NCI-H2107 treated with DMSO at 0.1 percent for 48 hours (cell line): ENCODE results near the gene UBXN1.

Source experiments
- DNase-seq: peaks from one replicate; lab custom pipeline; 2025; ENCODE audit not compliant: unreplicated experiment; lab: John Stamatoyannopoulos, UW

Gene UBXN1, protein sequence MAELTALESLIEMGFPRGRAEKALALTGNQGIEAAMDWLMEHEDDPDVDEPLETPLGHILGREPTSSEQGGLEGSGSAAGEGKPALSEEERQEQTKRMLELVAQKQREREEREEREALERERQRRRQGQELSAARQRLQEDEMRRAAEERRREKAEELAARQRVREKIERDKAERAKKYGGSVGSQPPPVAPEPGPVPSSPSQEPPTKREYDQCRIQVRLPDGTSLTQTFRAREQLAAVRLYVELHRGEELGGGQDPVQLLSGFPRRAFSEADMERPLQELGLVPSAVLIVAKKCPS

DNA sequence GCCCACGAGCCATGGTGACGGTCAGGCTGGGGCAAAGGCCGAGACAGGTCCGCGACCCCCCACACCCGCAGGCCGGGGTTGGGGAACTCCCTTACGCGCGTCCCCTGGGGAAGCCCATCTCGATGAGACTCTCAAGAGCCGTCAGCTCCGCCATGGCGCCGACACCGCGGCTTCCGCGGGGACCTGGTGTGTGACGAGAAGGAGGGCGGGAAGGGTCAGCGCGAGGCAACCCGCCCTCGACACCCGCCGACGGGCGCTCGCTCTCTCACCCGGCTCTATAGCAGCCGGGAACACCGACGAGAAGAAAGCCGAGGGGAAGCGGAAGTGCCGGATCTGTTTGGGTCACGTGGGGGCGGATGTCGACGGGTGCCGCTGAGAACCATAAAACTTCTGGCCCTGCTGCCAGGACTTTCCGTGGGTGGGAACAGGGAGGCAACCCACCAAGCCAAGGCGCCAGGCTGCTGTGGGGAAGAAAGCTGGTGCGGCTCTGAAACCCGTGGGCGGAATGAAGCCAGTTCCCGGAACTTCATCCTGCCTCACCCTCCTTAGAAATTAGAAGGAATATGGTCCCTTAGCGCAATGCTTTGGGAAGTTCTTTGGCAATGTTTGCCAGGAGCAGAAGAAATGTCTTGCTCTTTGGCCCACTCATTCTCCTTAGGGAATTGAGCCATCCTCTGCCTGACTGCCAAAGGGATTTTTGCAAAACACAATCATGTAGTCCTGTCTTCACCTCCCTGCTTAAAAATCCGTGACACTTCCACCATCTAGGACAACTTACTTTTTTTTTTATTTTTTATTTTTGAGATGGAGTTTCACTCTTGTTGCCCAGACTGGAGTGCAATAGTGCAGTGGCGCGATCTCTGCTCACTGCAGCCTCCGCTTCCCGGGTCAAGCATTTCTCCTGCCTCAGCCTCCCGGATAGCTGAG, at the start of gene UBXN1:
Gene UBXN1 (minus strand): TSS at position 304 of the 927 bp plus-strand sequence. CDS start 150 bp downstream, at position 154.
- peak; percentile 76 for DNase-seq

DNA sequence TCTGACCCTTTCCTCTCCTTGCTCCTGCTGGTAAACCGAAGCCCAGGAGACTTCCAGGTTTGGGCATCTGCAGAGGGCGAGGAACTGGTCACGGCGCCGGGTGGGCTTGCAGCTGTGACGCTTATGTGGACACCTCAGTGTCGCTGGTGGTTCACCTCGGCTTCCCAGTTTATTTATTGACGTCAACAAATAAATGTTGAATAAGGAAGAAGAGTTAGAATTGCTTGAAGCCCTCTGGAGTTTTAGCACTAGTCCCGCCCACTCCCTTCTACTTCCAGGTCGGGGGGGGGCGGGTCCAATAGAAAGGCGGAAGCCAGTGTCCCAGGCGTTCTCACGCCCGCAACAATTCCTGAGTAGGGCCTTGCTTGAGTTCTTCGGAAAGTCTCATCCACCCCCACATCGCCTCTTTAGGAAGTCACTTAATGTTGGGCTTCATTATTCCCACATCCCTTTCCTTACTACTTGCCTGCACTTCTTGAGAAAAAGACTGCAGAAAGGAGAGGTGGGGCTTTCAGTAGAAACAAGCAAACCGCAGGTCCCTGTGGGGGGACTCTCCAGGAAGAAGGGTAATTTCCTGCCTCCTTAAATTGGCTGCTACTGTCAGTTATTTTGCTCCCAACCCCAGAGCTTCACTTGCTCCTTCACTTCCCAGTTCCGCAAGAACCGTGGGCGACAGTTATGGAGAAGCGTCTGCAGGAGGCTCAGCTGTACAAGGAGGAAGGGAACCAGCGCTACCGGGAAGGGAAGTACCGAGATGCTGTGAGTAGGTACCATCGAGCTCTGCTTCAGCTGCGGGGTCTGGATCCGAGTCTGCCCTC, 49.5 kb upstream of the UBXN1 start, which contains the start of gene TTC9C:
Gene TTC9C (plus strand): TSS at position 316 of the 818 bp plus-strand sequence. CDS start 363 bp downstream, at position 679.
- DNase-seq = peak; percentile 75

DNA sequence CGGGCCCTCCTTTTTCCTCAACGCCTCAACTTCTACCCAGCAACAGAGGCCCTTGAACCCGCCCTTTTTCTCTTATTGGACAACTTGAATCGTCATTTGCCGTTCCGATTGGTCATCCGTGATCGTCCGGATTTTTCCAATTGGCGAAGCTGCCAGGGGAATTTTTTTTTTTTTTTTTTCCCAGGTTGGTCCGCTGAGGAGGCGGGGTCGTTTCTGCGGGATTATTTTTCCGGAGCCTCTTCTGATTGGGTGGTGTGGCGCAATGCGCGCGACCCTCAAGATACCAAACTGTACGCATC, 48.9 kb upstream of the UBXN1 start:
- DNase-seq = peak; percentile 96

DNA sequence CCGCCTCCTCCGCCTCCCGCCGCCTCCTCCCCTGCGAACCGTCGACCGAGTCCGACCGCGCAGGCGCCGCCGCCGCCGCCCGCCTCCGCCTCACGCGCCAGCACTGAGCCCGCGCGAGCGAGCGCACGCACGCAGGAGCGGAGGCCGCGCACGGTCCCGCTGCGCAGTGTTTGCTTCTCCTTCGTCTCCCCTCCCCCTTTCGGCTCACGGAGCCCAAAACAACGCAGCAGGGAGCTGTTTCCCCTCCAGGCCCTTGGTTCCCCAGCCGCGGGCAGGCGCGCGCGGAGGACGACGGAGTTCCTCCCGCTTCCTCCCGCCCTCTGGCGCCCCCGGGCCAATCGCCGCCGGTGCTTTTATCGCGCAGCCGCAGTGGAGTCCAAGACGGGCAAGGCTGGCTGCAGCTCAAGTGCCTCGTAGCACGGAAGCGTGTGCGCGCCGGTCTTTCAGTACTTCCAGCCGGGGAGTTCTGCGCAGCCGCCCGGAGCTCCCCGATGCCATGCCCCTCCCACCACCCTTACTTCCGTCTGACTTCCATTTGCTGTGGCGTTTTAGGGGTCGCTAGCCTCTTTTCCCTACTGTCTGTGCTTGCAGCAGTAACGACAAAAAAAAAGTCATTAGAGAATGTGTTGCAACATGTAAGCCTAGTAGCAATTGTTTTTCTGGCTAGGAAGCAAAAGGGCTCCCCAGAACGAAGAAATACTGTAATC, 48.4 kb upstream of the UBXN1 start, which contains the start of gene HNRNPUL2:
Gene HNRNPUL2 (minus strand): TSS at position 293 of the 707 bp plus-strand sequence. CDS start 301 bp downstream, outside the sequence.
- DNase-seq = peak; percentile 96

DNA sequence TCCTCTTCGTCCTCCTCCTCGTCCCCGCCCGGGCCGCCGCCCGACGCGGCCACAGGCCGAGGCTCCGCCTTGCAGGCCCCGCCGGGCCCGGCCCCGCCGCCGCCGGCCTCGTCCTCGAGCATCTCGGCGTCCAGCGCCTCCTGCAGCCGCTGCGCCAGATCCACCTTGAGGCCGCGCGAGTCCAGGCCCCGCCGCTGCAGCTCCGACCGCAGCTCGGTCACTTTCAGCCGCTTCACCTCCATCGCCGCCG, 48.0 kb upstream of the UBXN1 start:
- no peak for DNase-seq

DNA sequence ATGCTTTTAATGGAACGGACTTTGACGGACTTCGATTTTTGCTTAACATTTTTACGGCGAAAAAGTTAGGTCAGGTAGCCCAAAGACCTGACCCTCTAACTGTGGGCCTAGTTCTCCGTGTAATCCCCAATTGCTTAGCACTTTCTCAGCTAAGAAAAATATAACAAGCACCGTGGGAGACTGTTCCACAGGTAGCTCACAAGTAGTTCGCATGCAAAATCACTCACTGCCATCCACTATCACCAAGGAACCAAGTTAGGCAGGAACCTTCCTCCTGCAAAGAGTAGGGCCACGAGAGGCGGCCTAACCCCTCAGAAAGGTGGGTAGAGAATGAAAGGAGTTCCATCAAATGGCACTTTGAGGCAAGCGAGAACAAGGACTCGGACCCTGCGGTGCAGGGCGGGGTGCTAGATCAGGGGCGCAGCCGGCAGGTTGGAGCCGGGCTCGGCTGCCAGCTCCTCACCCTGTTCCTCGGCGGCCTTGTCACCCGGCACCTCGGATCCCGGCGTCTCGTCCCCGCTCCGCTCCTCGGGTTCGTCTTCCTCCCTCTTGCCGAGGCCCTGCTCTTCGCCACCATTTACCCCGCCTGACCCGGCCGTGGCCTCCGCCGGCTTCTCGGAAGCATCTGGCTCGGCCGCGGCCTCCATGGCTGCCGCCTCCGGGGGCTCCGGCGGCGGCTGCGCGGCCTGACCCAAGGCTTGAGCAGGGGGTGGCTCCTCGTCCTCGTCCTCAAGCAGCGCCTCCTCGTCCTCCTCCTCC, 47.5 kb upstream of the UBXN1 start:
- no peak for DNase-seq

DNA sequence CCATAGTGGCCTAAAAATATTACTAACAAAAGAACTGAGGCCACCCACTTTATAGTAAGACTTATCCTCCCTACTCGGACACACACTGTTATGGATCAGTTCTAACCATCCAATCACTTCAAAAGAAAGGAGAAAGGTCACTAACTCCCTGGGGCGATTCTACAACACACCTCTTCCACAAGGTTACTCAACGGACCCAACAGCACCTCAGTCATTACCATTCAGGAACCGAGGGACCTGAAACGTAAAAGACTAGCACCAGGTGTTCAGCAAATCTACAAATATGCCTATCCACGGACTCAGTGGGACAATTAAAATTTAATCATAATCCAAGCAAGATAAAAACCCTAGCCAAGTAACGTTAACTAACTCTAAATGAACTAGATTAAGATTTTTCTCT, 46.8 kb upstream of the UBXN1 start:
- no peak for DNase-seq

DNA sequence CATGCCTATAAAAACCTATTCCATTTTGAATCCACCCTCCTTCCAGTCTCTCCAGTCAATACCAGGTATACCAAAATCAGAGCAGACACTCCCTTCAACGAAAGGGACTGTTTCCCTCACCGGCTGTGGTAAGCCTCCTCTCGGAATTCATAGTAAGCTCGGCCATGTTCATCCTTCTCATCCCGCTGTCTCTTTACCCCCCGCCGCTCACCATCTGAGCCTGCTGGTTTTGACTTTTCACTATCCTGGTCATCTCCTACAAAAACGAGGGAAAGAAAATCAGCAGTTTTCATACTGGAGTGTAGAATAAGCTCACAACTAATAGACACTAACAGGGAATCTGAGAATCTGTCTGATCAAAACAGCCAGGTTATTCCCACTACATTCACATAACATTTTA, 45.3 kb upstream of the UBXN1 start:
- DNase-seq = no peak

DNA sequence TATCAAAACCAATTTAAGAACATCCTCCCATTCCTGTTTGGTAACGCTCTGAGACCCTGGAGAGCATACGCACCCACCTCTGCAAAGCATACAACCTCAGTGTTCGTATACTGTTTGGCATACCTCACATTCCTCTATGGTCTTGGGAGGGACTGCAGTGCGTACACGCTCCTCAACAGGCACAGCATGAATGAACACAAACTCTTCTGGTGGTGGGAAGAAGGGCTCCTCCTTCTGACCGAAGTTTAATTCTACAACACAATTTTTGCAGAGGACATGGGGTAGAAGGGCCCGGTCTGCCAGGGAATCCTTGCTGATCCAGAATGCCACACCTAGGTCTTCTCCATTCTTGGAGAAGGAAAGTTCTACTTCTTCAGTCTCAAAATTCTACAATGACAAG, 43.1 kb upstream of the UBXN1 start:
- DNase-seq = no peak

DNA sequence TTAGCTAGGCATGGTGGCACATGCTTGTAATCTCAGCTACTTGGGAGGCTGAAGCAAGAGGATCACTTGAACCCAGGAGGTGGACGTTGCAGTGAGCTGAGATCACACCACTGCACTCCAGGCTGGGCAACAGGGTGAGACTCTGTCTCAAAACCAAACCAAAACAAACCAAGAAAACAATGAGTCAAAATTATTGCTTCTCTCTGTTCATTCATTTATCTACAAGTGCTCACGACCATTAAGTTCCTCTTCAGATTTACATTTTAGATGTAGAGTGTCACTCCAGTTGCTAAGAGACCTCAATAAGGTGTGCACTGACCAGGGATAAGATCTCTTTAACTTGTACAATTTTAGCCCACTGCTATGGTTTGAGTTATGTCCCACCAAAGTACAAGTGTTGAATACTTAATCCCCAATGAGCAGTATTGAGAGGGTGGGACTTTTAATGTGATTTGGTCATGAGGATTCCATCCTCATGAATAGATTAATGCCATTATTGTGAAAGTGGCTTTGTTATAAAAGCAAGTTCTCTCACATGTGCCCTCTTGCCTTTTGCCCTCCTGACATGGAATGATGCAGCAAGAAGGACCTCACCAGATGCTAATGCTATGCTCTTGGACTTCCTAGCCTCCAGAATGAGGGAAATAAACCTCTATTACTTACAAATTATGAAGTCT, 40.6 kb upstream of the UBXN1 start:
- no peak for DNase-seq

DNA sequence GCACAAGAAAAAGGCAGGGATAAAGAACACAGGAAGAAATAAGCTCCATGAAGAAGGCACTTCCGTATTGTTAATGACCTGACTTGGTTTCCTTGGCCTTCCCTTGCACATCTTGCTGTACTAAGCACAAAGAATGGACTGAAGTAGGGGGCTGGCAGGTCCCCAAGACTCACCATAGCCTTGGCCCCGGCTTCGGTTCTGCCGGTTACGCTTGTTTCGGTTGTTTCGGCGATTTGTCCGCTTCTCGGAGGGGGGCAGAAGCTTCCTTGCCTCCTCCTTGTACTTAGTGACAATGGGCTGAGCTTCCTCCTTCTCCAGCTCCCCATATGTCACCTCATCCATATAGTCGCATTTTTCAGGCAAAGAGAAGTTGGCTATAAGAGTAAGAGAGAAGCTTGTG, 37.9 kb upstream of the UBXN1 start:
- no peak for DNase-seq

DNA sequence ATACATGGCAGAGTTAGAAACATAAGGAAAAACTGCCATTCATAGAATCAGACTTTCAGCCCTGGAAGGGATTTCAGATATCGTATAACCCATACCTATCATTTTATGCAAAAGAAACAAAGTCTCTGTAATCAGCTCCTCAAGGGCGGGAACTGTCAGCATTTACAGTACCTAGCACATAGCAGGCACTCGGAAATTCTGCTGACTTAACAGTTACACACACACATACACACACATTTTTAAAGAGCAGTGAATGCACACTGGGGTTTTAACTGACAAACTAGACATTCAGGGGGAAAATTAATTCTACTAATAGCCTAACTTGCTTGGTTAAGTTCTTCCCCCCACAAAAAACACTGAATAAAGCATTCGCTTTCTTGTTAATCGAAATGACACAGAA, 37.3 kb upstream of the UBXN1 start:
- no peak for DNase-seq

DNA sequence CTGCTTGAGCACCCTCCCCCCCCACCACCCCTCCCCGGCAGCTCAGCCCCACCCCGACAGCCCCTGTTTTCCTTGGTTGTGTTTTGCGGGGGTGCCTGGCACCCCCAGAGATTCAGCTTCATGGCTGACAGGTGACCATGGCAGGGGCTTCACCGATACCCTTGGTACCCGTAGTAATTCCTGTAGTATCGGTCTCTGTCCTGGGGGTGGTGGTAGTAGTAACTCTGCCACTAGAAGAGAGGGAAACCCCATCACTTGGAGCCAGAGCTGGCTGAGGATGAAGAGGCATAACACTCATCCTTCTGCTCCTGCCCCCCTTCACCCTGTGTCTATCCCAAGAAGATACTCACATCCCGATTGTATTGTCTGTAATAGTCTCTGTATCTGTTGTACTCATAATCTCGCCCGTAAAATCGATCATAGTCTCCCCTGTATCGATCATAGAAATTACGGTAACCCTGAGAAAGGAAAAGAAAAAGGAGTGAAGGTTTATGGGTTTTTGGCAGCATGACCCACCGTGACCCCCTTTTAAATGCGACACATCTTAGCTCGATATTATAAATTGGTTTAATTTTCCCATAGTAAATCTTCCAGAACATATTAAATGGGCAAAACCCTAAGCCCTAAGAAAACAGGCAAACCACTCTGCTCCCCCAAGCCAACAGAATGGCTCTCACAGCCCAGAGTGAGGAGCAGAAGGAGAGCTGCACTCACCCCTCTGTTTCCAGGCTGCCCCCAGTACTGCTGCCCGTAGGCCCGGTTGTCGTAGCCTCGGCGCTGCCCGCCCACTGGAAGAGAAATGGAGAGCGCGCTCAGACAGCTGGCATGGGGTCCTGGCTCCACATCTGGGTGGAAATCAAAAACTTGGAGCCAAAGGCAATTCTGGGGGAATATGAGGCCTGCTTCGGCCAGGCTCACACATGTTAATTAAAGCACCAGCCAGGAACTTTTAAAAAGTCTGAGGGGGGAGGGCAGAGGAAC, 36.6 kb upstream of the UBXN1 start:
- DNase-seq = no peak

DNA sequence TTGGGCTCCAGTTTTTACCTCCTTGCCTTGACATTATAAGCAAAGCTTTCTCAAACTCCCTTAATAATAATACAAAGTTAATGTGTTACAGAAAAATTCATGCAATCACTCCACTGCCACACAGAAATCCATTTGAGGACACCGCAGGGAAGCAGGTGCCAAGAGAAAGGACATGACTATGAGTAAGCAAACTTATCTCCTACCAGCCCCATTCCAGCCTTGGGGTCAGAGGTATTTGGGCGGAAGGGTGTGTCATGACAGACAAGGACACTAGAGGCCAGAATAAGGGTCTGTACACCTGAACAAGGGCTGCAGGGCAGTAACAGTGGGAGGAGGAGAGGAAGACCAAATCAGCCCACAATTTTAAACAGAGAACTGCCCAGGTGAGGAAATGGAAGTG, 34.5 kb upstream of the UBXN1 start:
- no peak for DNase-seq

DNA sequence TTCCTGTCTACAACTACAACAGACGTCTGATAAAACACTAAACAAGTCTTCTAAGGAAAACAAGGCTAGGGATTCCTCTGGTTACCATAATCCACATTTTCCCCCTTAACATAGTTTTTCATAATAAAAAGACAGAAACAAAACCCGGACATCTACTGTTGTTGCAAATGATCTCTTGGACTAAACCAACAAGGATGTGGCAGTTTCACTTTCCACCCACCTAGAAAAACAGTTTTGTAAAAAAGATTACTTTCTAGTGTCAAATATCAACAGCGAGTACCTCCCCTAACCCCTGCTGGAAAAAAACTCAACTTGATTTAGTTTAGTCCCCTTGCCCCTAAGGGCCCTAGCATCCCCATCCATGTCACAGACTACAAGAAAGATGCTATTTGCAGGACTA, 34.0 kb upstream of the UBXN1 start:
- DNase-seq = no peak

DNA sequence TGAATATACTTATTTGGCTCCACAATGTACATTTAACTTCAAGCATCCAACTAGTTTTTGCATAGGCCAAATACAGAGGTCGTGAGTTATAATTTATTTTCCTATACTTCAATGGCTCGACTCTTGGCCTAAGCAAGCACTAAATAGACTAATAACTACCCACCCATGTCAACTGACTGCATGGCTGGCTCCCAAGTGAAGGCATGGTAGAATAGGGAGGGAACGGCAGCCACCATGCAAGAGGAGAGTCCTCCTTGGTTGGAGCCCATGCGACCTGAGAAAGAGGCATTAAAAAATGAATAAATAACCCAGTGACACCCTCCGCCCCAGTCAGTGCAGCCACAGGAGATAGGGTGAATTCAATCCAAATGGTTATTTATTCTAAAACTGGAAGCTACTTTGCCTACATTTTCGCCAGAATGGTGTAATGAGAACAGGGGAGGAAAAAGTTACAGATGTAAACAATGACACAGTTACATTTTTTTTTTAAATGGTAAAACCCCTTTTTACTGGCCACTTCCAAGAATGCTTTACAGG, 33.5 kb upstream of the UBXN1 start:
- DNase-seq = no peak

DNA sequence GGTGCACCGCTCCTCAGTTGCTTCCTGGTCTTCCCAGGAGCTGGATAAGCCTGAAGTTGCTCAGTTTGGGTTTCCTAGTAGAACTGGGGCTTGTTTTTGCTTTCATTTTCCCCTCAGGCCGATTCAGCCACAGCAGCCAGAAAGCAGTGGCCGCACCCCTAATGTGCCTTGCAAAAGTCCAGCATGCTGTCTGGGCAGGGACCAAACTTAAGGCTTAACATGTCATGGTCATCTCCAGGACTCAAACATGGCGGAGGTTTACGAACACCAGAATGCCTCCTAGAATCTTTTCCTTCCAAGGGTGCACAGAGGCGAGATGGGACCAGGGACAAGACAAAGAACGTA, 31.1 kb upstream of the UBXN1 start:
- no peak for DNase-seq

DNA sequence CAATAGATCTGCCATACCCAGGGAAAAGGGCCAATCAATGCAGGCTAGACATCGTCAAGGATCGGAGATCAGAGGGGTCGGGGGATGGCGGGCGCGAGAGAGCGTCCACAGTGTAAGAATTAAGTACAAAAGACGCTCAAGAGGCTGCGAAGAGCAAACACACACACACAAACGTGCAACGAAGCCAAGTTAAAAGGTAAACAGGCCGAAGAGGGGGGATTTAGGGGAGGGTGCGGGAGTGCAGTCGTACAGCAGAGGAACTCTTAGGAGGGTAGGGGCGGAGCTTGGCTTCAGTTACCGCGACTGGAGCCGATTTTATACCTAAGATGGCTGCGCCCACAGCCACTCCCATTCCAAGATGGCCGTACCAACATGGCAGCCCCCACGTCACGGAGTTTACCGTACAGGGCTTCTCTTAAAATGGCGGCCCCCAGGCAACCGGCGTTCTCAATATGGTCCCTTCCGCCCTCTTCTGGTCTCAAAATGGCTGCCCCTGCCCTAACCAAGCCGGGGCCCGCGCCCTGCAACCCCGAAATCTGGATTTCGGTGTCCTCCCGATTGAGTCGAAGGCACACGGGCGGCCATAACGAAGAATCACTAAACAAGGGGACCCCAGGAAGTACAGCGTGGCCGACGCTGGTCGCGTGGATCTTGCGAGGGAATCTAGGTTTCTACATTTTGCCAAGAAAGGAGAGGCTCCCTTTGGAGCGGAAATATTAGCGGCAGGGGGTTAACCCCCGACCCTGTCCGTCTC, 30.6 kb upstream of the UBXN1 start:
- DNase-seq = peak; percentile 98
